Keratinocyte (primary cell): ENCODE measurements around the gene POU6F2. TPM values are rescaled to one million over a fixed set of nuclear protein-coding genes. Genes with fewer than 3 reads are reported as not detected.

ENCODE experiments used
- DNase-seq: peaks from one replicate; pipeline ENCODE4 v3.0.0-alpha.2; 2011; ENCODE audit warnings: low read depth, missing footprints, low spot score
- FAIRE-seq: peaks from 2 replicates; lab custom pipeline; 2011; peaks lifted over from hg19 to GRCh38; lab: Jason Lieb, UNC
- H2AFZ ChIP-seq: 2 replicates; pipeline ENCODE4 v1.6.0; 2012; ENCODE audit warnings: low read length, control low read depth, inconsistent platforms; ENCODE audit not compliant: control insufficient read depth
- H3K27ac ChIP-seq: 2 replicates; pipeline ENCODE4 v1.5.1; 2011; ENCODE audit warnings: low read length; ENCODE audit not compliant: control insufficient read depth, insufficient read depth
- H3K27me3 ChIP-seq: 3 replicates; pipeline ENCODE4 v1.6.0; 2011; ENCODE audit warnings: low read length; ENCODE audit not compliant: control insufficient read depth, insufficient read depth; ENCODE audit errors: extremely low read depth
- H3K36me3 ChIP-seq, 2 experiments: 2 replicates in 1 of 2; 3 replicates in 1 of 2; pipeline ENCODE4 v1.5.1; 2011; ENCODE audit warnings: low read length in 2 of 2, mild to moderate bottlenecking in 1 of 2; ENCODE audit not compliant: control insufficient read depth in 2 of 2, insufficient read depth in 2 of 2; ENCODE audit errors: extremely low read depth in 1 of 2
- H3K4me1 ChIP-seq: 3 replicates; pipeline ENCODE4 v1.5.1; 2011; ENCODE audit warnings: low read length; ENCODE audit not compliant: control insufficient read depth, insufficient read depth; ENCODE audit errors: extremely low read depth
- H3K4me2 ChIP-seq: 3 replicates; pipeline ENCODE4 v1.6.0; 2011; ENCODE audit warnings: low read depth, low read length; ENCODE audit not compliant: control insufficient read depth, insufficient read depth; ENCODE audit errors: extremely low read depth
- H3K4me3 ChIP-seq, 3 experiments: fragments of 200-600 bp in 1 of 3; sonication (generic) in 1 of 3; 2 replicates in 2 of 3; 3 replicates in 1 of 3; pipeline ENCODE4 v1.5.1; 2011 to 2016; ENCODE audit warnings: low read length in 3 of 3, mild to moderate bottlenecking in 3 of 3, control low read depth in 2 of 3, inconsistent platforms in 1 of 3, low read depth in 1 of 3, mixed read lengths in 1 of 3, mixed run types in 1 of 3, moderate library complexity in 1 of 3; ENCODE audit not compliant: control insufficient read depth in 2 of 3, insufficient read depth in 2 of 3; ENCODE audit errors: extremely low read depth in 1 of 3
- H3K79me2 ChIP-seq: 2 replicates; pipeline ENCODE4 v1.6.0; 2012; ENCODE audit warnings: low read length; ENCODE audit not compliant: control insufficient read depth, insufficient read depth
- H3K9ac ChIP-seq: 3 replicates; pipeline ENCODE4 v1.6.0; 2011; ENCODE audit warnings: low read length; ENCODE audit not compliant: control insufficient read depth, insufficient read depth; ENCODE audit errors: extremely low read depth
- H3K9me1 ChIP-seq: 3 replicates; pipeline ENCODE4 v1.6.0; 2011; ENCODE audit warnings: low read length; ENCODE audit not compliant: control insufficient read depth, insufficient read depth; ENCODE audit errors: extremely low read depth
- H3K9me3 ChIP-seq: 2 replicates; pipeline ENCODE4 v1.5.1; 2012; ENCODE audit warnings: low read depth, low read length; ENCODE audit not compliant: control insufficient read depth
- H4K20me1 ChIP-seq: 3 replicates; pipeline ENCODE4 v1.6.0; 2011; ENCODE audit warnings: low read length; ENCODE audit not compliant: control insufficient read depth, insufficient read depth; ENCODE audit errors: extremely low read depth
- CTCF ChIP-seq, 3 experiments: IDR thresholded peaks in 1 of 3; conservative IDR thresholded peaks in 1 of 3; optimal IDR thresholded peaks in 1 of 3; 2 replicates in 2 of 3; 3 replicates in 1 of 3; pipeline versions ENCODE3 to v1.5.1; 2011; ENCODE audit warnings: low read length in 3 of 3, mild to moderate bottlenecking in 3 of 3, moderate library complexity in 2 of 3, control low read depth in 1 of 3, inconsistent platforms in 1 of 3; ENCODE audit not compliant: insufficient read depth in 2 of 3; ENCODE audit errors: extremely low read depth in 1 of 3
- EZH2 ChIP-seq: IDR thresholded peaks from one replicate; pipeline ENCODE4 v1.6.1; 2012; ENCODE audit warnings: inconsistent platforms, mild to moderate bottlenecking, low read length, moderate library complexity
- dilution Hi-C: fragments of 300-500 bp; cut with MboI; formaldehyde crosslinking; loops from one replicate; pipeline ENCODE4 v1.7.0; 2020; ENCODE audit warnings: low sequenced_read_pairs; ENCODE audit not compliant: extremely low pct_ligation_motif_present
- polyA plus RNA-seq, 5 experiments: library from polyadenylated mRNA; depleted of rRNA in 3 of 5; stranded (reverse) in 3 of 5; stranded (forward) in 1 of 5; unstranded in 1 of 5; fragments of >200 nt; gene quantifications; 1 replicate in 1 of 5; 2 replicates in 3 of 5; 3 replicates in 1 of 5; pipeline versions ENCODE4 v1.2.1 to v1.2.3, GENCODE V29; 2011 to 2012; ENCODE audit warnings: missing spikeins in 2 of 5, low read depth in 1 of 5, low replicate concordance in 1 of 5

Gene POU6F2
- polyA plus RNA-seq, 1 donor (not counting 4 experiments of a cell fraction or from before 2014, with no cell fraction given): not detected

GRCh38 chr7:39355664-39356063, 378.0 kb downstream of the POU6F2 start:
- dilution Hi-C loops: no loop called here
- DNase-seq (no peak), FAIRE-seq (no peak)
- H3K4me1 ChIP-seq: no peaks in the 10 kb centered on the region
- no peaks in the 10 kb centered on the region for H3K9me1 ChIP-seq
- no peaks in the 10 kb centered on the region for H4K20me1 ChIP-seq
- H2AFZ ChIP-seq: no peak overlapping the region
- H3K9me3 ChIP-seq: no peaks in the 10 kb centered on the region
- H3K36me3 ChIP-seq: no peaks in the 10 kb centered on the region
- no peak overlapping the region for H3K4me3 ChIP-seq
- no peaks in the 10 kb centered on the region for H3K79me2 ChIP-seq
- no peak for TF ChIP-seq EZH2
- TF ChIP-seq CTCF (optimal IDR thresholded peaks at IDR 0.05 in 1 of 3, IDR thresholded peaks at IDR 0.05 in 1 of 3, conservative IDR thresholded peaks at IDR 0.05 in 1 of 3; ENCODE audit: extremely low read depth in 1 of 3, insufficient read depth in 2 of 3, low read length in 3 of 3): no peak
- H3K27ac ChIP-seq: no peak overlapping the region
- H3K27me3 ChIP-seq: peaks cover 4% of the 10 kb centered on the region
- H3K9ac ChIP-seq: no peak overlapping the region
- no peak overlapping the region for H3K4me2 ChIP-seq

GRCh38 chr7:39356172-39356925, 378.6 kb downstream of the POU6F2 start:
- H2AFZ ChIP-seq: no peak overlapping the region
- FAIRE-seq (no peak), DNase-seq (no peak)
- TF ChIP-seq CTCF (optimal IDR thresholded peaks at IDR 0.05 in 1 of 3, IDR thresholded peaks at IDR 0.05 in 1 of 3, conservative IDR thresholded peaks at IDR 0.05 in 1 of 3; ENCODE audit: extremely low read depth in 1 of 3, insufficient read depth in 2 of 3, low read length in 3 of 3): no peak
- TF ChIP-seq EZH2: no peak
- no peaks in the 10 kb centered on the region for H3K79me2 ChIP-seq
- dilution Hi-C loops: no loop called here
- no peaks in the 10 kb centered on the region for H3K9me1 ChIP-seq
- H3K27me3 ChIP-seq: peaks cover 4% of the 10 kb centered on the region
- H3K27ac ChIP-seq: no peak overlapping the region
- H3K9ac ChIP-seq: no peak overlapping the region
- H3K4me2 ChIP-seq: no peak overlapping the region
- H3K4me3 ChIP-seq: no peak overlapping the region
- H4K20me1 ChIP-seq: no peaks in the 10 kb centered on the region
- H3K36me3 ChIP-seq: no peaks in the 10 kb centered on the region
- H3K9me3 ChIP-seq: no peaks in the 10 kb centered on the region
- no peaks in the 10 kb centered on the region for H3K4me1 ChIP-seq
